ENCODE measurements around the gene GRM4.

The GRM4 gene

GRCh38 chr6:34142061-34142998, 3.6 kb downstream of the GRM4 start:
- DNase-seq (ENCODE audit: low read depth), result no peak

- DNase-seq (ENCODE audit: low read depth), result no peak
Measured at GRCh38 chr6:34140075-34140474, 5.8 kb downstream of the GRM4 start.

- no peak for DNase-seq (ENCODE audit: low read depth)
Measured at GRCh38 chr6:34138914-34139510, 6.9 kb downstream of the GRM4 start.

- no peak for DNase-seq (ENCODE audit: low read depth)
Measured at GRCh38 chr6:34138191-34138590, 7.7 kb downstream of the GRM4 start.

- no peak for DNase-seq (ENCODE audit: low read depth)
Measured at GRCh38 chr6:34135541-34135940, 10.3 kb downstream of the GRM4 start.

- no peak for DNase-seq (ENCODE audit: low read depth)
Measured at GRCh38 chr6:34132486-34133185, 13.3 kb downstream of the GRM4 start.

- no peak for DNase-seq (ENCODE audit: low read depth)
Measured at GRCh38 chr6:34131326-34132290, 14.3 kb downstream of the GRM4 start.

- no peak for DNase-seq (ENCODE audit: low read depth)
Measured at GRCh38 chr6:34130862-34131261, 15.0 kb downstream of the GRM4 start.

- DNase-seq (ENCODE audit: low read depth), result no peak
Measured at GRCh38 chr6:34129753-34130152, 16.1 kb downstream of the GRM4 start.

GRCh38 chr6:34128045-34128444, 17.8 kb downstream of the GRM4 start:
- DNase-seq (ENCODE audit: low read depth), result no peak

- DNase-seq (ENCODE audit: low read depth), result no peak
Measured at GRCh38 chr6:34126419-34126818, 19.5 kb downstream of the GRM4 start.

GRCh38 chr6:34125939-34126338, 19.9 kb downstream of the GRM4 start:
- no peak for DNase-seq (ENCODE audit: low read depth)

- no peak for DNase-seq (ENCODE audit: low read depth)
Measured at GRCh38 chr6:34120953-34121675, 24.8 kb downstream of the GRM4 start.

- no peak for DNase-seq (ENCODE audit: low read depth)
Measured at GRCh38 chr6:34115915-34116314, 30.0 kb downstream of the GRM4 start.

- no peak for DNase-seq (ENCODE audit: low read depth)
Measured at GRCh38 chr6:34115403-34115795, 30.5 kb downstream of the GRM4 start.

GRCh38 chr6:34114695-34115402, 31.0 kb downstream of the GRM4 start:
- no peak for DNase-seq (ENCODE audit: low read depth)

GRCh38 chr6:34113532-34113931, 32.4 kb downstream of the GRM4 start:
- no peak for DNase-seq (ENCODE audit: low read depth)

GRCh38 chr6:34112126-34112525, 33.8 kb downstream of the GRM4 start:
- no peak for DNase-seq (ENCODE audit: low read depth)

GRCh38 chr6:34110610-34111009, 35.3 kb downstream of the GRM4 start:
- DNase-seq (ENCODE audit: low read depth), result no peak

- DNase-seq (ENCODE audit: low read depth), result no peak
Measured at GRCh38 chr6:34108176-34108575, 37.7 kb downstream of the GRM4 start.

All from activated gamma-delta T cell treated with anti-CD3 and anti-CD28 coated beads, Interleukin-2, amount 50 U/mL, for 16 hours (primary cell).